Hepatocyte (in vitro differentiated cells): ENCODE results near the gene NPC1. TPM values are rescaled to one million over a fixed set of nuclear protein-coding genes. Genes with fewer than 3 reads are reported as not detected.

Source experiments
- DNase-seq: peaks from one replicate; pipeline ENCODE4 v3.0.0-alpha.2; 2016; ENCODE audit warnings: low spot score
- H2AFZ ChIP-seq: fragments of 200-600 bp; sonication (generic); 2 replicates; pipeline ENCODE4 v1.6.0; 2016; ENCODE audit warnings: antibody characterized with exemption, mild to moderate bottlenecking
- H3K27ac ChIP-seq: fragments of 200-600 bp; sonication (generic); 2 replicates; pipeline ENCODE4 v1.5.1; 2016; ENCODE audit warnings: mild to moderate bottlenecking
- H3K27me3 ChIP-seq: fragments of 200-600 bp; sonication (generic); 2 replicates; pipeline ENCODE4 v1.6.1; 2016
- H3K36me3 ChIP-seq: fragments of 200-600 bp; sonication (generic); replicated peaks from 2 replicates; pipeline ENCODE4 v1.5.1; 2016; ENCODE audit warnings: low read depth; ENCODE audit not compliant: insufficient read depth
- H3K4me1 ChIP-seq: fragments of 200-600 bp; sonication (generic); 2 replicates; pipeline ENCODE4 v1.5.1; 2016; ENCODE audit warnings: mild to moderate bottlenecking, moderate library complexity; ENCODE audit not compliant: insufficient read depth
- H3K4me2 ChIP-seq: fragments of 200-600 bp; sonication (generic); 2 replicates; pipeline ENCODE4 v1.6.0; 2016
- H3K4me3 ChIP-seq: fragments of 200-600 bp; sonication (generic); 2 replicates; pipeline ENCODE4 v1.5.1; 2016; ENCODE audit warnings: mild to moderate bottlenecking
- H3K79me2 ChIP-seq: fragments of 200-600 bp; sonication (generic); 2 replicates; pipeline ENCODE4 v1.6.0; 2017; ENCODE audit warnings: mild to moderate bottlenecking
- H3K9me2 ChIP-seq: fragments of 200-600 bp; sonication (generic); replicated peaks from 2 replicates; pipeline ENCODE4 v1.6.0; 2017; ENCODE audit warnings: mild to moderate bottlenecking; ENCODE audit not compliant: insufficient read depth
- H3K9me3 ChIP-seq: fragments of 200-600 bp; sonication (generic); 2 replicates; pipeline ENCODE4 v1.5.1; 2016; ENCODE audit warnings: low read depth, mild to moderate bottlenecking
- H4K20me1 ChIP-seq: fragments of 200-600 bp; sonication (generic); 2 replicates; pipeline ENCODE4 v1.6.0; 2016; ENCODE audit warnings: mild to moderate bottlenecking; ENCODE audit not compliant: insufficient read depth, poor library complexity, severe bottlenecking
- CTCF ChIP-seq: fragments of 200-600 bp; sonication (generic); IDR thresholded peaks from 2 replicates; pipeline ENCODE4 v1.5.1; 2016; ENCODE audit warnings: antibody characterized with exemption, mild to moderate bottlenecking; ENCODE audit not compliant: poor library complexity
- EZH2 ChIP-seq: fragments of 200-600 bp; sonication (generic); IDR thresholded peaks from 2 replicates; pipeline ENCODE4 v1.6.1; 2016; ENCODE audit warnings: antibody characterized with exemption, mild to moderate bottlenecking, borderline replicate concordance
- EZH2phosphoT487 ChIP-seq: fragments of 200-600 bp; sonication (generic); IDR thresholded peaks from one replicate; pipeline ENCODE4 v1.6.1; 2018; ENCODE audit warnings: antibody characterized with exemption, mild to moderate bottlenecking, low read depth, moderate library complexity; ENCODE audit not compliant: unreplicated experiment, severe bottlenecking
- WGBS: methylation state at CpG from one replicate; pipeline ENCODE4 v1.1.6; 2016; ENCODE audit warnings: low lambda C conversion rate; ENCODE audit errors: missing lambda C conversion rate; 5-methylcytosine and 5-hydroxymethylcytosine counted together
- polyA plus RNA-seq: library from polyadenylated mRNA; unstranded; fragments of >200 nt; fragmentation: Nextera tagmentation; extraction: Ambion mirVana; gene quantifications from 2 replicates; pipeline ENCODE4 v1.2.1, GENCODE V29; 2016
- total RNA-seq: library from RNA; depleted of rRNA; stranded (reverse); fragments of >200 nt; gene quantifications from 2 replicates; pipeline ENCODE4 v1.2.3, GENCODE V29; 2014

Gene NPC1
- total and polyA plus RNA-seq, 2 experiments from 2014 or later: 54.0 to 77.2 TPM

GRCh38 chr18:23588836-23589560, 2.7 kb upstream of the NPC1 start:
- 81% methylated on average over 11 of the region's 11 CpGs for WGBS
- no peaks in the 10 kb centered on the region for H3K36me3 ChIP-seq
- no peak overlapping the region for H3K4me3 ChIP-seq
- no peak overlapping the region for H3K27ac ChIP-seq
- H3K27me3 ChIP-seq: no peaks in the 10 kb centered on the region
- TF ChIP-seq CTCF (no peak), EZH2phosphoT487 (no peak)
- no peaks in the 10 kb centered on the region for H3K9me2 ChIP-seq
- H3K79me2 ChIP-seq: peaks cover 19% of the 10 kb centered on the region
- peaks cover 11% of the 10 kb centered on the region for H3K4me1 ChIP-seq
- no peak for DNase-seq
- no peak overlapping the region for H3K4me2 ChIP-seq
- H3K9me3 ChIP-seq: no peaks in the 10 kb centered on the region
- H4K20me1 ChIP-seq: peaks cover 7% of the 10 kb centered on the region
- no peak overlapping the region for H2AFZ ChIP-seq

DNA sequence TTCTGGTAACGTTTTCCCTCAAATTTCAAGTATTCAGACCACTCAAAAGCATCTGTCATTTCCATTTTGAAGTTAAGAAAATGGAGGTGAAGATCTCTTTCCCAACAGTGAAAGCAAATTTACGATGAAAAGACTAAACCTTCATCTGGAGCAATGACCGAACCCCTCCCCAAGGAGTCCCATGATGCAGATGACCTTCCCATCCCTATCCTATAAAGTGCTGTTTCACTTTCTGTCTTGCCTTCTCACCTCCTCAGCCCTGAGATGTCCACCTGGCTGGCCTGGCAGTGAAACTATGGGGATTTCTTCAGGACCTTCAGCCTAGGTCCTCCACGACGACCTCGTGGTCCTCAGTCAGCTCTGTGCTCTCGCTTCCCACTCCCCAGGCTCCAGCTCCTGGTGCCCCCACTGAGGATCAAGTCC, 925 bp upstream of the NPC1 start:
- Histone ChIP-seq H2AFZ (peak overlapping the region; percentile 61), H3K27ac (peak overlapping the region; percentile 100), H4K20me1 (peaks cover 16% of the 10 kb centered on the region), H3K27me3 (no peaks in the 10 kb centered on the region), H3K9me2 (no peaks in the 10 kb centered on the region), H3K4me3 (no peak overlapping the region), H3K4me1 (peaks cover 20% of the 10 kb centered on the region), H3K4me2 (peak overlapping the region; percentile 71), H3K79me2 (peaks cover 37% of the 10 kb centered on the region), H3K9me3 (no peaks in the 10 kb centered on the region), H3K36me3 (no peaks in the 10 kb centered on the region)
- WGBS: 50% methylated on average over 7 of the region's 7 CpGs
- DNase-seq: no peak
- no peak for TF ChIP-seq EZH2phosphoT487
- no peak for TF ChIP-seq EZH2
- no peak for TF ChIP-seq CTCF

DNA sequence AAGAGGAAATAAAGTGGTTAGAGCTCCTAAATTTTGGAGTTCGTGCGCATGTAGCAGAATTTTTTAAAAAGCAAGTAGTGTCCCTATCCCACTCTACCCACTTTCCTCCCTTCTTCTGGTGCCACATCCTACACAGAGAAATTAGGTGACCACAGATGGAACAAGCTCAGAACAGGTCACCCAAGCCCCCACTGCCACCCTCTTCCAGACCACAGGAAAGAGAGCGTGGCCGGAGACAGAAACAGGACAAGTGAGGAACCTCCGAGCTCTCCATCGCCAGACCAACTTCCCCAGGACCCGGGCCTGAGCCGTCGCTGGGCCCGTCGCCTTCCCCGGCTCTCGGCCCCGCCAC, 433 bp downstream of the NPC1 start:
- Histone ChIP-seq H3K4me2 (peak overlapping the region; percentile 84), H3K4me3 (peak overlapping the region; percentile 93), H3K79me2 (peaks cover 51% of the 10 kb centered on the region), H4K20me1 (peaks cover 26% of the 10 kb centered on the region), H2AFZ (peak overlapping the region; percentile 12), H3K4me1 (peaks cover 28% of the 10 kb centered on the region), H3K27me3 (no peaks in the 10 kb centered on the region), H3K9me2 (no peaks in the 10 kb centered on the region), H3K27ac (peak overlapping the region; percentile 100), H3K9me3 (no peaks in the 10 kb centered on the region), H3K36me3 (no peaks in the 10 kb centered on the region)
- 3% methylated on average over 12 of the region's 14 CpGs for WGBS
- TF ChIP-seq EZH2phosphoT487: no peak
- TF ChIP-seq CTCF: no peak
- no peak for DNase-seq
